Neural cell (in vitro differentiated cells): ENCODE results near the gene HLA-F. TPM values are rescaled to one million over a fixed set of nuclear protein-coding genes. Genes with fewer than 3 reads are reported as not detected.

Experiments
- H2AFZ ChIP-seq: fragments of 200-600, 300-800 bp; sonication (generic), shearing (Covaris generic); 2 replicates; pipeline ENCODE4 v1.6.0; 2014; ENCODE audit warnings: low read depth, mild to moderate bottlenecking, antibody characterized with exemption, low read length, moderate library complexity
- H3F3A ChIP-seq: fragments of 200-600 bp; shearing (Covaris generic); 2 replicates; pipeline ENCODE4 v1.6.1; 2016; ENCODE audit warnings: mild to moderate bottlenecking, moderate library complexity, mixed read lengths, antibody characterized with exemption, low read length; ENCODE audit not compliant: insufficient read depth, poor library complexity, severe bottlenecking
- H3K27ac ChIP-seq: fragments of 200-600, 300-800 bp; sonication (generic), shearing (Covaris generic); 2 replicates; pipeline ENCODE4 v1.5.1; 2014; ENCODE audit warnings: mild to moderate bottlenecking, low read length, moderate library complexity
- H3K27me3 ChIP-seq: fragments of 300-800, 200-600 bp; sonication (generic), shearing (Covaris generic); 2 replicates; pipeline ENCODE4 v1.6.0; 2014; ENCODE audit warnings: mild to moderate bottlenecking, low read depth, low read length, moderate library complexity; ENCODE audit not compliant: insufficient read depth
- H3K36me3 ChIP-seq: fragments of 300-800, 200-600 bp; sonication (generic), shearing (Covaris generic); 2 replicates; pipeline ENCODE4 v1.5.1; 2014; ENCODE audit warnings: mild to moderate bottlenecking, antibody characterized with exemption, low read length, moderate library complexity; ENCODE audit not compliant: insufficient read depth
- H3K4me2 ChIP-seq: fragments of 300-800, 200-600 bp; sonication (generic), shearing (Covaris generic); 2 replicates; pipeline ENCODE4 v1.6.0; 2014; ENCODE audit warnings: mild to moderate bottlenecking, low read length
- H3K4me3 ChIP-seq: fragments of 300-800, 200-600 bp; sonication (generic), shearing (Covaris generic); 2 replicates; pipeline ENCODE4 v1.5.1; 2014; ENCODE audit warnings: mild to moderate bottlenecking, low read length, moderate library complexity
- H3K79me2 ChIP-seq: fragments of 200-600 bp; shearing (Covaris generic); replicated peaks from 2 replicates; pipeline ENCODE4 v1.6.0; 2014; ENCODE audit warnings: mild to moderate bottlenecking, low read length, moderate library complexity; ENCODE audit not compliant: insufficient read depth
- H3K9ac ChIP-seq: fragments of 300-800, 200-600 bp; sonication (generic), shearing (Covaris generic); 2 replicates; pipeline ENCODE4 v1.6.1; 2016; ENCODE audit warnings: mild to moderate bottlenecking, low read length, mixed read lengths
- H3K9me2 ChIP-seq: fragments of 200-600 bp; shearing (Covaris generic); 2 replicates; pipeline ENCODE4 v1.6.1; 2016; ENCODE audit warnings: mild to moderate bottlenecking, low read length, mixed read lengths; ENCODE audit not compliant: insufficient read depth
- H3K9me3 ChIP-seq: fragments of 200-600, 300-800 bp; sonication (generic), shearing (Covaris generic); 2 replicates; pipeline ENCODE4 v1.6.1; 2016; ENCODE audit warnings: mild to moderate bottlenecking, mixed run types, low read length, moderate library complexity, mixed read lengths
- H4K20me1 ChIP-seq: fragments of 200-600 bp; shearing (Covaris generic); 2 replicates; pipeline ENCODE4 v1.6.1; 2016; ENCODE audit warnings: mild to moderate bottlenecking, mixed run types; ENCODE audit not compliant: insufficient read depth
- EP300 ChIP-seq: fragments of 450-650 bp; conservative IDR thresholded peaks from 2 replicates; pipeline ENCODE4 v1.6.1; 2014; ENCODE audit warnings: antibody characterized with exemption, mild to moderate bottlenecking, moderate library complexity; ENCODE audit not compliant: poor library complexity, severe bottlenecking
- EZH2 ChIP-seq: fragments of 200-600, 300-800 bp; shearing (Covaris generic), sonication (generic); IDR thresholded peaks from 2 replicates; pipeline ENCODE4 v1.6.1; 2014; ENCODE audit warnings: antibody characterized with exemption, low read length, borderline replicate concordance, mild to moderate bottlenecking; ENCODE audit not compliant: insufficient read depth, poor library complexity, severe bottlenecking
- MXI1 ChIP-seq: fragments of 450-650 bp; conservative IDR thresholded peaks from 2 replicates; pipeline ENCODE4 v1.6.1; 2014; ENCODE audit warnings: antibody characterized with exemption, mild to moderate bottlenecking; ENCODE audit not compliant: poor library complexity, severe bottlenecking
- POLR2AphosphoS5 ChIP-seq: IDR thresholded peaks from 2 replicates; pipeline ENCODE4 v1.6.1; 2012
- RAD21 ChIP-seq: fragments of 450-650 bp; conservative IDR thresholded peaks from 2 replicates; pipeline ENCODE4 v1.6.1; 2014; ENCODE audit warnings: antibody characterized with exemption, mild to moderate bottlenecking, moderate library complexity
- SMC3 ChIP-seq: fragments of 450-650 bp; conservative IDR thresholded peaks from 2 replicates; pipeline ENCODE4 v1.6.1; 2014; ENCODE audit warnings: antibody characterized with exemption, mild to moderate bottlenecking, moderate library complexity; ENCODE audit not compliant: poor library complexity
- TAF1 ChIP-seq: IDR thresholded peaks from 2 replicates; pipeline ENCODE4 v1.6.1; 2012; ENCODE audit warnings: low read depth
- polyA plus RNA-seq: library from polyadenylated mRNA; depleted of rRNA; stranded (reverse); fragments of >200 nt; gene quantifications from 2 replicates; pipeline ENCODE4 v1.2.3, GENCODE V29; 2014
- TF ChIP-seq, protein P1 (sequence below): IDR thresholded peaks from 2 replicates; pipeline ENCODE4 v1.6.1; 2012; ENCODE audit warnings: borderline replicate concordance
- TF ChIP-seq, protein P2 (sequence below): fragments of 450-650 bp; IDR thresholded peaks from 2 replicates; pipeline ENCODE4 v1.5.1; 2014; ENCODE audit warnings: antibody characterized with exemption, mild to moderate bottlenecking, moderate library complexity; ENCODE audit not compliant: poor library complexity, severe bottlenecking

The HLA-F gene
- polyA plus RNA-seq, 1 donor from 2014 or later = not detected

GRCh38 chr6:29755295-29755871 is 32.1 kb downstream of the HLA-F start:
- H3K27ac ChIP-seq = no peak overlapping the region
- no peak overlapping the region for H3K9ac ChIP-seq
- H3K4me3 ChIP-seq = no peak overlapping the region
- H3F3A ChIP-seq = no peaks in the 10 kb centered on the region
- no peak overlapping the region for H2AFZ ChIP-seq
- no peaks in the 10 kb centered on the region for H3K9me3 ChIP-seq
- H3K36me3 ChIP-seq = no peaks in the 10 kb centered on the region
- no peaks in the 10 kb centered on the region for H3K79me2 ChIP-seq
- H4K20me1 ChIP-seq = no peaks in the 10 kb centered on the region
- H3K9me2 ChIP-seq = no peaks in the 10 kb centered on the region
- TF ChIP-seq RAD21 (no peak), SMC3 (no peak), TAF1 (no peak), MXI1 (no peak), EP300 (no peak), EZH2 (no peak), POLR2AphosphoS5 (no peak)
- TF ChIP-seq, protein P1, sequence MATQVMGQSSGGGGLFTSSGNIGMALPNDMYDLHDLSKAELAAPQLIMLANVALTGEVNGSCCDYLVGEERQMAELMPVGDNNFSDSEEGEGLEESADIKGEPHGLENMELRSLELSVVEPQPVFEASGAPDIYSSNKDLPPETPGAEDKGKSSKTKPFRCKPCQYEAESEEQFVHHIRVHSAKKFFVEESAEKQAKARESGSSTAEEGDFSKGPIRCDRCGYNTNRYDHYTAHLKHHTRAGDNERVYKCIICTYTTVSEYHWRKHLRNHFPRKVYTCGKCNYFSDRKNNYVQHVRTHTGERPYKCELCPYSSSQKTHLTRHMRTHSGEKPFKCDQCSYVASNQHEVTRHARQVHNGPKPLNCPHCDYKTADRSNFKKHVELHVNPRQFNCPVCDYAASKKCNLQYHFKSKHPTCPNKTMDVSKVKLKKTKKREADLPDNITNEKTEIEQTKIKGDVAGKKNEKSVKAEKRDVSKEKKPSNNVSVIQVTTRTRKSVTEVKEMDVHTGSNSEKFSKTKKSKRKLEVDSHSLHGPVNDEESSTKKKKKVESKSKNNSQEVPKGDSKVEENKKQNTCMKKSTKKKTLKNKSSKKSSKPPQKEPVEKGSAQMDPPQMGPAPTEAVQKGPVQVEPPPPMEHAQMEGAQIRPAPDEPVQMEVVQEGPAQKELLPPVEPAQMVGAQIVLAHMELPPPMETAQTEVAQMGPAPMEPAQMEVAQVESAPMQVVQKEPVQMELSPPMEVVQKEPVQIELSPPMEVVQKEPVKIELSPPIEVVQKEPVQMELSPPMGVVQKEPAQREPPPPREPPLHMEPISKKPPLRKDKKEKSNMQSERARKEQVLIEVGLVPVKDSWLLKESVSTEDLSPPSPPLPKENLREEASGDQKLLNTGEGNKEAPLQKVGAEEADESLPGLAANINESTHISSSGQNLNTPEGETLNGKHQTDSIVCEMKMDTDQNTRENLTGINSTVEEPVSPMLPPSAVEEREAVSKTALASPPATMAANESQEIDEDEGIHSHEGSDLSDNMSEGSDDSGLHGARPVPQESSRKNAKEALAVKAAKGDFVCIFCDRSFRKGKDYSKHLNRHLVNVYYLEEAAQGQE = no peak
- TF ChIP-seq, protein P2, sequence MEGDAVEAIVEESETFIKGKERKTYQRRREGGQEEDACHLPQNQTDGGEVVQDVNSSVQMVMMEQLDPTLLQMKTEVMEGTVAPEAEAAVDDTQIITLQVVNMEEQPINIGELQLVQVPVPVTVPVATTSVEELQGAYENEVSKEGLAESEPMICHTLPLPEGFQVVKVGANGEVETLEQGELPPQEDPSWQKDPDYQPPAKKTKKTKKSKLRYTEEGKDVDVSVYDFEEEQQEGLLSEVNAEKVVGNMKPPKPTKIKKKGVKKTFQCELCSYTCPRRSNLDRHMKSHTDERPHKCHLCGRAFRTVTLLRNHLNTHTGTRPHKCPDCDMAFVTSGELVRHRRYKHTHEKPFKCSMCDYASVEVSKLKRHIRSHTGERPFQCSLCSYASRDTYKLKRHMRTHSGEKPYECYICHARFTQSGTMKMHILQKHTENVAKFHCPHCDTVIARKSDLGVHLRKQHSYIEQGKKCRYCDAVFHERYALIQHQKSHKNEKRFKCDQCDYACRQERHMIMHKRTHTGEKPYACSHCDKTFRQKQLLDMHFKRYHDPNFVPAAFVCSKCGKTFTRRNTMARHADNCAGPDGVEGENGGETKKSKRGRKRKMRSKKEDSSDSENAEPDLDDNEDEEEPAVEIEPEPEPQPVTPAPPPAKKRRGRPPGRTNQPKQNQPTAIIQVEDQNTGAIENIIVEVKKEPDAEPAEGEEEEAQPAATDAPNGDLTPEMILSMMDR = no peak
- H3K4me2 ChIP-seq = no peak overlapping the region
- peaks cover 34% of the 10 kb centered on the region for H3K27me3 ChIP-seq

GRCh38 chr6:29757282-29757681 is 34.0 kb downstream of the HLA-F start:
- Histone ChIP-seq H3K79me2 (no peaks in the 10 kb centered on the region), H3K4me2 (no peak overlapping the region), H3K27me3 (peaks cover 15% of the 10 kb centered on the region)

More at GRCh38 chr6:29757282-29757681, 34.0 kb downstream of the HLA-F start:
- no peak overlapping the region for H2AFZ ChIP-seq
- no peak overlapping the region for H3K27ac ChIP-seq
- H3K9me2 ChIP-seq = no peaks in the 10 kb centered on the region
- TF ChIP-seq, protein P1 = no peak
- TF ChIP-seq RAD21 (no peak), EP300 (no peak)
- no peaks in the 10 kb centered on the region for H3K9me3 ChIP-seq
- H4K20me1 ChIP-seq = no peaks in the 10 kb centered on the region
- no peak overlapping the region for H3K9ac ChIP-seq
- H3F3A ChIP-seq = no peaks in the 10 kb centered on the region
- no peaks in the 10 kb centered on the region for H3K36me3 ChIP-seq
- no peak overlapping the region for H3K4me3 ChIP-seq
